Lower leg skin (tissue), 3 donors: Measurements from ENCODE around the gene MEGF6.

Experiments used
- POLR2A ChIP-seq, 2 donors: fragments of 450-650 bp; IDR thresholded peaks; one replicate each; pipeline ENCODE4 v1.6.1; 2016 to 2017; ENCODE audit warnings: antibody characterized with exemption in 2 of 2, mild to moderate bottlenecking in 1 of 2, moderate library complexity in 1 of 2
- TF ChIP-seq, protein P1 (sequence below), 3 donors: fragments of 450-650 bp; IDR thresholded peaks; one replicate each; pipeline ENCODE4 v1.5.1; 2016; ENCODE audit warnings: antibody characterized with exemption in 3 of 3, mild to moderate bottlenecking in 3 of 3, moderate library complexity in 2 of 3

DNA sequence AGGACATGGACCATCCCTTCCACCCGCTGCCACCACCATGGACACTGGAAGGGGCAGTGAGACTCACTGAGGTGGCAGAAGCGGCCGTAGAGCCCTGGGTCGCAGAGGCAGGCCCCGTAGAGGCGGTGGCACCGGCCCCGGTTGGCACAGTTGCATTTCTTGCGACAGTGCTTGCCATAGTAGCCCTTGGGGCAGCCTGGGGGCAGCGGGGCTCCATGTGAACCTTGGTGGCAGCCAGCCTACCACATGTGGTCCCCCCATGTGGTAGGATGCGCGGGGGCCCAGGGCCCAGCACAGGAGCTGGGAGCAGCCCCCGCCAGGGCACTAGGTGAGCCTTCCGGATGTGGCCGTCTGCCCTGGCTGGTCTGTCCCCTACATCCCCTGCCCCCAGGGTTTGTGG is 105.3 kb downstream of the MEGF6 start:
- TF ChIP-seq, protein P1, sequence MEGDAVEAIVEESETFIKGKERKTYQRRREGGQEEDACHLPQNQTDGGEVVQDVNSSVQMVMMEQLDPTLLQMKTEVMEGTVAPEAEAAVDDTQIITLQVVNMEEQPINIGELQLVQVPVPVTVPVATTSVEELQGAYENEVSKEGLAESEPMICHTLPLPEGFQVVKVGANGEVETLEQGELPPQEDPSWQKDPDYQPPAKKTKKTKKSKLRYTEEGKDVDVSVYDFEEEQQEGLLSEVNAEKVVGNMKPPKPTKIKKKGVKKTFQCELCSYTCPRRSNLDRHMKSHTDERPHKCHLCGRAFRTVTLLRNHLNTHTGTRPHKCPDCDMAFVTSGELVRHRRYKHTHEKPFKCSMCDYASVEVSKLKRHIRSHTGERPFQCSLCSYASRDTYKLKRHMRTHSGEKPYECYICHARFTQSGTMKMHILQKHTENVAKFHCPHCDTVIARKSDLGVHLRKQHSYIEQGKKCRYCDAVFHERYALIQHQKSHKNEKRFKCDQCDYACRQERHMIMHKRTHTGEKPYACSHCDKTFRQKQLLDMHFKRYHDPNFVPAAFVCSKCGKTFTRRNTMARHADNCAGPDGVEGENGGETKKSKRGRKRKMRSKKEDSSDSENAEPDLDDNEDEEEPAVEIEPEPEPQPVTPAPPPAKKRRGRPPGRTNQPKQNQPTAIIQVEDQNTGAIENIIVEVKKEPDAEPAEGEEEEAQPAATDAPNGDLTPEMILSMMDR (IDR thresholded peaks at IDR 0.05) = no peak
- no peak for TF ChIP-seq POLR2A (IDR thresholded peaks at IDR 0.05)
